B cell (primary cell): ENCODE measurements around the gene RERE. TPM values are rescaled to one million over a fixed set of nuclear protein-coding genes. Genes with fewer than 3 reads are reported as not detected.

ENCODE experiments used
- ATAC-seq: fragments of 200-7000 bp; cut with Tn5 transposase; one replicate; pipeline ENCODE4 v1.10.0; 2021; ENCODE audit warnings: low read depth, mild to moderate bottlenecking, moderate number of reproducible peaks, moderate library complexity
- CTCF ChIA-PET: fragments of 350-600 bp; sonication (Branson Sonifier 250); formaldehyde crosslinking; loops from one replicate; lab custom pipeline; 2021; ENCODE audit warnings: antibody characterized with exemption, inconsistent platforms; lab: Charles Lee
- POLR2A ChIA-PET: fragments of 350-600 bp; sonication (Branson Sonifier 250); formaldehyde crosslinking; loops from one replicate; lab custom pipeline; 2021; ENCODE audit warnings: antibody characterized with exemption; lab: Charles Lee
- DNase-seq: peaks from one replicate; pipeline ENCODE4 v3.0.0; 2013
- H2AFZ ChIP-seq: 2 replicates; pipeline ENCODE4 v1.6.1; 2012; ENCODE audit warnings: mild to moderate bottlenecking, low read depth, low read length; ENCODE audit not compliant: insufficient read depth, poor library complexity, severe bottlenecking
- H3K27ac ChIP-seq, 2 donors: 1 replicate in 1 of 2; 2 replicates in 1 of 2; pipeline ENCODE4 v1.5.1; 2012 to 2013; ENCODE audit warnings: low read length in 2 of 2, mild to moderate bottlenecking in 2 of 2, moderate library complexity in 1 of 2
- H3K27me3 ChIP-seq, 4 experiments: fragments of 200-600 bp in 1 of 4; sonication (generic) in 1 of 4; replicated peaks in 1 of 4; 1 replicate in 2 of 4; 2 replicates in 2 of 4; pipeline versions ENCODE4 v1.6.1 to v1.7.0; 2013 to 2016; ENCODE audit warnings: low read length in 3 of 4, mild to moderate bottlenecking in 2 of 4, mixed read lengths in 1 of 4, moderate library complexity in 1 of 4; ENCODE audit not compliant: insufficient read depth in 4 of 4, control insufficient read depth in 3 of 4; ENCODE audit errors: control extremely low read depth in 1 of 4
- H3K36me3 ChIP-seq, 2 experiments: replicated peaks in 1 of 2; 1 replicate in 1 of 2; 2 replicates in 1 of 2; pipeline versions ENCODE4 v1.6.1 to v1.7.1; 2013; ENCODE audit warnings: low read length in 1 of 2; ENCODE audit not compliant: insufficient read depth in 2 of 2, control insufficient read depth in 1 of 2; ENCODE audit errors: control extremely low read depth in 1 of 2, extremely low read depth in 1 of 2
- H3K4me1 ChIP-seq, 2 donors: fragments of 200-600 bp in 1 of 2; sonication (generic) in 1 of 2; 1 replicate in 1 of 2; 2 replicates in 1 of 2; pipeline versions ENCODE4 v1.5.1 to v1.6.1; 2013 to 2017; ENCODE audit warnings: low read length in 2 of 2; ENCODE audit not compliant: control insufficient read depth in 2 of 2, insufficient read depth in 2 of 2
- H3K4me2 ChIP-seq: replicated peaks from 2 replicates; pipeline ENCODE3; 2012; ENCODE audit warnings: mild to moderate bottlenecking, low read depth, low read length; ENCODE audit not compliant: poor library complexity, severe bottlenecking
- H3K4me3 ChIP-seq, 5 experiments: fragments of 200-600 bp in 1 of 5; sonication (generic) in 1 of 5; 1 replicate in 3 of 5; 2 replicates in 2 of 5; pipeline versions ENCODE4 v1.5.1 to v1.7.0; 2011 to 2016; ENCODE audit warnings: low read length in 4 of 5, mild to moderate bottlenecking in 4 of 5, low read depth in 2 of 5, control low read depth in 1 of 5, moderate library complexity in 1 of 5; ENCODE audit not compliant: insufficient read depth in 1 of 5; ENCODE audit errors: control extremely low read depth in 1 of 5, extremely low read depth in 1 of 5
- H3K79me2 ChIP-seq: fragments of 200-600 bp; sonication (generic); one replicate; pipeline ENCODE4 v1.6.0; 2016; ENCODE audit warnings: low read length; ENCODE audit not compliant: control insufficient read depth, insufficient read depth
- H3K9ac ChIP-seq: fragments of 200-600 bp; sonication (generic); 2 replicates; pipeline ENCODE4 v1.6.1; 2017; ENCODE audit warnings: mild to moderate bottlenecking, low read length, moderate library complexity
- H3K9me3 ChIP-seq, 3 donors: one replicate each; pipeline versions ENCODE4 v1.6.1 to v1.7.1; 2013; ENCODE audit warnings: low read length in 2 of 3; ENCODE audit not compliant: control insufficient read depth in 2 of 3, insufficient read depth in 1 of 3; ENCODE audit errors: control extremely low read depth in 1 of 3
- H4K20me1 ChIP-seq: 2 replicates; pipeline ENCODE4 v1.6.0; 2012; ENCODE audit warnings: mild to moderate bottlenecking, low read length; ENCODE audit not compliant: insufficient read depth, control insufficient read depth, poor library complexity, severe bottlenecking
- H3K27ac Mint-ChIP-seq: one replicate; pipeline ENCODE4 v1.8.0; 2021; ENCODE audit warnings: mixed read lengths
- H3K27me3 Mint-ChIP-seq: one replicate; pipeline ENCODE4 v1.8.0; 2021; ENCODE audit warnings: mixed read lengths
- H3K4me1 Mint-ChIP-seq: one replicate; pipeline ENCODE4 v1.8.0; 2021; ENCODE audit warnings: mixed read lengths
- H3K4me3 Mint-ChIP-seq: one replicate; pipeline ENCODE4 v1.8.0; 2021; ENCODE audit warnings: mixed read lengths
- H3K9me3 Mint-ChIP-seq: one replicate; pipeline ENCODE4 v1.8.0; 2022; ENCODE audit warnings: mixed read lengths; ENCODE audit not compliant: insufficient read depth
- CTCF ChIP-seq: fragments of 200-600 bp; IDR thresholded peaks from one replicate; pipeline ENCODE4 v1.8.0; 2022; ENCODE audit warnings: antibody characterized with exemption, mild to moderate bottlenecking
- EZH2 ChIP-seq: IDR thresholded peaks from 2 replicates; pipeline ENCODE4 v1.6.1; 2012; ENCODE audit warnings: borderline replicate concordance, low read depth, mild to moderate bottlenecking, moderate library complexity, low read length; ENCODE audit not compliant: insufficient read depth, poor library complexity, severe bottlenecking
- WGBS: methylation state at CpG from one replicate; pipeline ENCODE4 v1.1.5; 2013; ENCODE audit warnings: missing lambda C conversion rate; ENCODE audit not compliant: insufficient coverage; 5-methylcytosine and 5-hydroxymethylcytosine counted together
- intact Hi-C: fragments of 100-400 bp; cut with micrococcal nuclease; formaldehyde crosslinking; loops from one replicate; pipeline ENCODE4 v1.10.0; 2022
- polyA plus RNA-seq: library from polyadenylated mRNA; depleted of rRNA; stranded (reverse); fragments of >200 nt; gene quantifications from 2 replicates; pipeline ENCODE4 v1.2.3, GENCODE V29; 2012
- total RNA-seq, 2 donors: library from RNA; stranded (reverse); fragments of 120-200 nt in 1 of 2; gene quantifications; 1 replicate in 1 of 2; 2 replicates in 1 of 2; pipeline versions ENCODE4 v1.2.3 to v1.2.4, GENCODE V29; 2013 to 2022

RERE gene
- total and polyA plus RNA-seq, 2 donors (not counting 1 experiment from before 2014, with no cell fraction given), result 27.3 to 132 TPM

- TF ChIP-seq CTCF (no peak), EZH2 (no peak)
- no peaks in the 10 kb centered on the region for H3K27me3 ChIP-seq
- H3K4me2 ChIP-seq, result peak overlapping the region; percentile 50
- Mint-ChIP-seq H3K9me3 (no peaks in the 10 kb centered on the region), H3K4me1 (peaks cover 50% of the 10 kb centered on the region), H3K4me3 (peak overlapping the region; percentile 54), H3K27me3 (no peaks in the 10 kb centered on the region), H3K27ac (peak overlapping the region; percentile 91)
- peaks cover 5% of the 10 kb centered on the region for H4K20me1 ChIP-seq
- 31% methylated on average over 5 of the region's 8 CpGs for WGBS
- DNase-seq (peak; percentile 77), ATAC-seq (peak; percentile 95)
- H3K27ac ChIP-seq, result peak overlapping the region; percentile 8 to 81
- H2AFZ ChIP-seq, result no peak overlapping the region
- H3K9me3 ChIP-seq, result peaks cover 0 to 10% (median 0%) of the 10 kb centered on the region in 3 donors
- H3K79me2 ChIP-seq, result peaks cover 80% of the 10 kb centered on the region
- H3K36me3 ChIP-seq, result peaks cover 1 to 5% of the 10 kb centered on the region in 2 experiments
- ChIA-PET CTCF (interaction anchor here (0.7 to 2.8 kb wide), 4 partner anchors 11 to 420 kb away, joined by 3 to 10 read pairs (median 4); no protein-coding TSS in a partner anchor), POLR2A (no interaction called here)
- intact Hi-C loops, result loop anchor here (1.0 to 2.0 kb wide), 2 partner anchors 12 to 16 kb away; no protein-coding TSS in a partner anchor
- peak overlapping the region; percentile 8 for H3K9ac ChIP-seq
- H3K4me1 ChIP-seq, result peaks cover 27 to 33% of the 10 kb centered on the region in 2 donors
- no peak overlapping the region for H3K4me3 ChIP-seq
Measured at GRCh38 chr1:8439015-8439702, 378.3 kb downstream of the RERE start.

- peak overlapping the region; percentile 8 to 81 for H3K27ac ChIP-seq
- POLR2A ChIA-PET, result no interaction called here
Measured at GRCh38 chr1:8438489-8438888, 379.0 kb downstream of the RERE start.

More at GRCh38 chr1:8438489-8438888, 379.0 kb downstream of the RERE start:
- peak overlapping the region; percentile 50 for H3K4me2 ChIP-seq
- TF ChIP-seq EZH2 (no peak), CTCF (no peak)
- H3K9me3 ChIP-seq, result peaks cover 0 to 6% (median 0%) of the 10 kb centered on the region in 3 donors
- no peak overlapping the region for H3K4me3 ChIP-seq
- CTCF ChIA-PET, result interaction anchor here (0.7 to 2.8 kb wide), 5 partner anchors 10 to 421 kb away, joined by 3 to 10 read pairs (median 3); no protein-coding TSS in a partner anchor
- peaks cover 5% of the 10 kb centered on the region for H4K20me1 ChIP-seq
- Mint-ChIP-seq H3K4me3 (no peak overlapping the region), H3K4me1 (peaks cover 54% of the 10 kb centered on the region), H3K9me3 (no peaks in the 10 kb centered on the region), H3K27ac (peak overlapping the region; percentile 53), H3K27me3 (no peaks in the 10 kb centered on the region)
- WGBS, result no CpG with 5 or more reads among the region's 4 CpGs
- no peak overlapping the region for H2AFZ ChIP-seq
- H3K9ac ChIP-seq, result no peak overlapping the region
- peaks cover 79% of the 10 kb centered on the region for H3K79me2 ChIP-seq
- no peaks in the 10 kb centered on the region for H3K27me3 ChIP-seq
- peaks cover 1 to 5% of the 10 kb centered on the region in 2 experiments for H3K36me3 ChIP-seq
- no peak for ATAC-seq
- H3K4me1 ChIP-seq, result peaks cover 27 to 33% of the 10 kb centered on the region in 2 donors
- intact Hi-C loops, result loop anchor here (2.0 kb wide), 1 partner anchor 16 kb away; no protein-coding TSS in a partner anchor
- DNase-seq, result no peak
